PC-9 (cell line): Measurements from ENCODE around the gene DCHS1. TPM values are rescaled to one million over a fixed set of nuclear protein-coding genes. Genes with fewer than 3 reads are reported as not detected.
A peak's percentile ranks its signal among the peaks of the same experiment; 100 is the strongest.

ENCODE experiments used
- BruUV-seq: library from RNA; stranded (reverse); fragments of 400-500 nt; replicated peaks from 2 replicates; lab custom pipeline; 2021; lab: Mats Ljungman, UMichigan
- CTCF ChIA-PET: fragments of 300-600 bp; sonication (Branson Sonifier 250); formaldehyde crosslinking; loops from one replicate; lab custom pipeline; 2022; ENCODE audit warnings: antibody characterized with exemption; lab: Charles Lee
- POLR2A ChIA-PET: fragments of 300-600 bp; sonication (Branson Sonifier 250); formaldehyde crosslinking; loops from one replicate; lab custom pipeline; 2022; ENCODE audit warnings: antibody characterized with exemption; ENCODE audit not compliant: unreplicated experiment; lab: Charles Lee
- DNase-seq, 2 experiments: peaks; one replicate each; pipeline versions ENCODE4 v3.0.0 to v3.0.0-alpha.2; 2015 to 2022; ENCODE audit warnings: mixed read lengths in 1 of 2
- H2AFZ ChIP-seq: fragments of 200-600 bp; sonication (generic); 2 replicates; pipeline ENCODE4 v1.8.1; 2017; ENCODE audit warnings: antibody characterized with exemption
- H3F3A ChIP-seq: fragments of 200-600 bp; sonication (generic); 2 replicates; pipeline ENCODE4 v1.8.1; 2017; ENCODE audit warnings: antibody characterized with exemption, mild to moderate bottlenecking, low read depth; ENCODE audit not compliant: insufficient read depth
- H3K27ac ChIP-seq: fragments of 200-600 bp; sonication (generic); 2 replicates; pipeline ENCODE4 v1.6.1; 2016; ENCODE audit warnings: mixed run types
- H3K27me3 ChIP-seq: fragments of 200-600 bp; sonication (generic); 2 replicates; pipeline ENCODE4 v1.6.1; 2016; ENCODE audit warnings: low read depth, mixed run types; ENCODE audit not compliant: insufficient read depth
- H3K36me3 ChIP-seq: fragments of 200-600 bp; sonication (generic); 2 replicates; pipeline ENCODE4 v1.6.1; 2016; ENCODE audit warnings: low read depth, mixed run types
- H3K4me1 ChIP-seq: fragments of 200-600 bp; sonication (generic); replicated peaks from 2 replicates; pipeline ENCODE4 v1.6.1; 2016; ENCODE audit warnings: mixed run types; ENCODE audit not compliant: insufficient read depth
- H3K4me2 ChIP-seq: fragments of 200-600 bp; sonication (generic); 2 replicates; pipeline ENCODE4 v1.6.1; 2017; ENCODE audit warnings: mixed run types
- H3K4me3 ChIP-seq: fragments of 200-600 bp; sonication (generic); 2 replicates; pipeline ENCODE4 v1.6.1; 2016; ENCODE audit warnings: mixed run types
- H3K79me2 ChIP-seq: fragments of 200-600 bp; sonication (generic); 2 replicates; pipeline ENCODE4 v1.6.1; 2017; ENCODE audit warnings: low read depth, mixed run types
- H3K9me2 ChIP-seq: fragments of 200-600 bp; sonication (generic); 2 replicates; pipeline ENCODE4 v1.8.1; 2017; ENCODE audit warnings: mild to moderate bottlenecking; ENCODE audit not compliant: insufficient read depth
- H3K9me3 ChIP-seq: fragments of 200-600 bp; sonication (generic); 2 replicates; pipeline ENCODE4 v1.8.1; 2016; ENCODE audit warnings: low read depth; ENCODE audit not compliant: insufficient read depth
- H4K20me1 ChIP-seq: fragments of 200-600 bp; sonication (generic); 2 replicates; pipeline ENCODE4 v1.8.1; 2017; ENCODE audit not compliant: insufficient read depth
- CTCF ChIP-seq: fragments of 200-600 bp; sonication (generic); conservative IDR thresholded peaks from 2 replicates; pipeline ENCODE4 v1.6.1; 2017; ENCODE audit warnings: mixed run types, antibody characterized with exemption, mild to moderate bottlenecking, moderate library complexity
- EZH2 ChIP-seq: fragments of 200-600 bp; sonication (generic); IDR thresholded peaks from 2 replicates; pipeline ENCODE4 v1.8.0; 2017; ENCODE audit warnings: antibody characterized with exemption, low read depth
- intact Hi-C: fragments of 100-400 bp; cut with micrococcal nuclease; formaldehyde crosslinking; loops from one replicate; pipeline ENCODE4 v1.10.0; 2022; ENCODE audit not compliant: unreplicated experiment
- total RNA-seq: library from RNA; stranded (reverse); gene quantifications from 2 replicates; pipeline ENCODE4 v1.2.3, GENCODE V29; 2021

DCHS1 gene
- total RNA-seq, 1 experiment from 2014 or later, result 0.22 TPM

DNA sequence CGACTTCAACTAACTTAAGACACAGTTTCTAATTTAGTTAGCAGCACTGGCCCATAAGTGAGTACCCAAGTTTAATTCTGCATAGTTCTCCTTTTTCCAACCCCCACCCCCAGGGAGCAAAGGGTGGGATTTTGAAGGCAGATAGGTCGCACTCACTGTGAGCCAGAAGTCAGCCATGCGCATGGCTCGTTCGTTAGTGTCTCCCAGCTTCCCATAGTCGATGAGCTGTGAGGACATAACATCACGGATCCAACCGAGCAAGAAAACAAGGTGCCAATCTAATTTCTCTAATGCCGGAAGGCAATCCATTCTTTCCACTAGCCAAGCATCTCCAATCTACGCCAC is 27.0 kb upstream of the DCHS1 start:
- Histone ChIP-seq H3K4me3 (peak overlapping the region; percentile 88), H2AFZ (peak overlapping the region; percentile 92), H3K27ac (peak overlapping the region; percentile 43), H3K4me2 (peak overlapping the region; percentile 82), H3K4me1 (peaks cover 10% of the 10 kb centered on the region), H3K9me2 (no peaks in the 10 kb centered on the region), H3K36me3 (peaks cover 6% of the 10 kb centered on the region; the same call in 1 of the 2 replicates), H4K20me1 (no peaks in the 10 kb centered on the region), H3F3A (0 out of 2 replicates have a peak, but pooled peaks cover 5% of the 10 kb centered on the region), H3K27me3 (no peaks in the 10 kb centered on the region), H3K9me3 (no peaks in the 10 kb centered on the region), H3K79me2 (peaks cover 23% of the 10 kb centered on the region)
- TF ChIP-seq EZH2, result no peak
- TF ChIP-seq CTCF, result no peak
- intact Hi-C loops, result loop anchor here (2.0 to 5.0 kb wide), 2 partner anchors 78 to 290 kb away; partner anchors contain the start of gene SMPD1
- ChIA-PET CTCF (interaction anchor here (1.1 kb wide), 1 partner anchor 151 kb away, joined by 4 read pairs; no protein-coding TSS in a partner anchor), POLR2A (interaction anchor here (0.6 to 1.0 kb wide), 5 partner anchors 70 to 293 kb away, joined by 4 to 8 read pairs (median 7); partner anchors contain the start of genes SMPD1 and TAF10)
- no peak for DNase-seq
- TSS peak; percentile 66 for BruUV-seq

GRCh38 chr11:6681949-6682348 is 26.3 kb upstream of the DCHS1 start:
- H3K9me3 ChIP-seq, result no peaks in the 10 kb centered on the region
- peak overlapping the region; percentile 82 for H3K4me2 ChIP-seq
- no peak for TF ChIP-seq CTCF
- H4K20me1 ChIP-seq, result no peaks in the 10 kb centered on the region
- ChIA-PET CTCF (no interaction called here), POLR2A (interaction anchor here (0.6 kb wide), 1 partner anchor 292 kb away, joined by 4 read pairs; the partner anchor contains the start of gene SMPD1)
- no peaks in the 10 kb centered on the region for H3K9me2 ChIP-seq
- no peak overlapping the region for H2AFZ ChIP-seq
- intact Hi-C loops, result loop anchor here (2.0 to 5.0 kb wide), 2 partner anchors 77 to 290 kb away; partner anchors contain the start of gene SMPD1
- H3K4me3 ChIP-seq, result peak overlapping the region; percentile 88
- H3K4me1 ChIP-seq, result peaks cover 10% of the 10 kb centered on the region
- BruUV-seq, result no TSS peak
- H3F3A ChIP-seq, result 0 out of 2 replicates have a peak, but pooled peaks cover 5% of the 10 kb centered on the region
- H3K36me3 ChIP-seq, result peaks cover 6% of the 10 kb centered on the region; the same call in 1 of the 2 replicates
- no peak overlapping the region for H3K27ac ChIP-seq
- no peak for DNase-seq
- peaks cover 23% of the 10 kb centered on the region for H3K79me2 ChIP-seq
- no peaks in the 10 kb centered on the region for H3K27me3 ChIP-seq

DNA sequence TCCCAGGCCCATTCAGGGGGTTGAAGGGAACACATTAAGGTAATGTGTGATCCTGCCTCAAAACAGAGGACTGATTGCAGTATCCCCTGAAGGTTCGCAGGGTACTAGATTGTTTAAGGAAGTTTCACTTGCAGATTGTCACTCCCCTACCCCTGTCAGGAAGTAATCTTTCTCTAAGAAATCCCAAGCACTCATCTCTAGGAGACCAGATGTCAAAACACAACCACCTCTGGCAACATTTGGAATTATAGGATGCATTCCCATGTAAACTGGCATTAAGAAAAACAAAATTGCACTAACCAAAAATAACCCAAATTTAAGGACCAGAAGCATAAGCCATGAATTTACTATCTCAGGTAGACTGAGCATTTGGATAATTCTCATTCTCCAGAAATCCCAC is 25.9 kb upstream of the DCHS1 start:
- intact Hi-C loops, result loop anchor here (5.0 kb wide), 1 partner anchor 289 kb away; the partner anchor contains the start of gene SMPD1
- H3K9me3 ChIP-seq, result no peaks in the 10 kb centered on the region
- no peak overlapping the region for H2AFZ ChIP-seq
- no peaks in the 10 kb centered on the region for H3K9me2 ChIP-seq
- no peaks in the 10 kb centered on the region for H4K20me1 ChIP-seq
- peaks cover 23% of the 10 kb centered on the region for H3K79me2 ChIP-seq
- BruUV-seq, result no TSS peak
- peaks cover 6% of the 10 kb centered on the region; the same call in 1 of the 2 replicates for H3K36me3 ChIP-seq
- peaks cover 10% of the 10 kb centered on the region for H3K4me1 ChIP-seq
- ChIA-PET POLR2A (no interaction called here), CTCF (no interaction called here)
- no peak overlapping the region; the same call in 1 of the 2 replicates for H3K4me3 ChIP-seq
- no peaks in the 10 kb centered on the region for H3K27me3 ChIP-seq
- TF ChIP-seq EZH2, result no peak
- no peak for TF ChIP-seq CTCF
- H3K4me2 ChIP-seq, result peak overlapping the region; percentile 82; the same call in 1 of the 2 replicates
- no peak for DNase-seq
- no peak overlapping the region for H3K27ac ChIP-seq
- H3F3A ChIP-seq, result 0 out of 2 replicates have a peak, but pooled peaks cover 5% of the 10 kb centered on the region
